HG03520 (cell line): Measurements from ENCODE around the gene LIPT2.
"Not testable (repeated sequence)": the region's sequence is repeated elsewhere in the genome, so short reads cannot be mapped to it uniquely, and the experiment has no call there.

Experiments used
- ATAC-seq: cut with Tn5 transposase; IDR thresholded peaks from one replicate; pipeline ENCODE4 v1.9.1; 2021; ENCODE audit warnings: mild to moderate bottlenecking, moderate library complexity; ENCODE audit not compliant: unreplicated experiment

The LIPT2 gene

GRCh38 chr11:74492974-74493790, at the start of gene LIPT2:
LIPT2 (minus strand) TSS chr11:74493724; CDS start chr11:74493703, 21 bp downstream.
- ATAC-seq = peak; percentile 96

- no peak for ATAC-seq
Observed at GRCh38 chr11:74541466-74541865, 47.9 kb upstream of the LIPT2 start.

GRCh38 chr11:74540270-74540669, 46.7 kb upstream of the LIPT2 start:
- ATAC-seq = no peak

GRCh38 chr11:74538680-74539079, 45.2 kb upstream of the LIPT2 start:
- ATAC-seq = no peak

GRCh38 chr11:74535371-74536160, 42.0 kb upstream of the LIPT2 start:
- no peak for ATAC-seq

- ATAC-seq = not testable (repeated sequence)
Observed at GRCh38 chr11:74534946-74535275, 41.4 kb upstream of the LIPT2 start.

GRCh38 chr11:74534216-74534945, 40.9 kb upstream of the LIPT2 start:
- ATAC-seq = no peak

GRCh38 chr11:74533421-74533820, 39.9 kb upstream of the LIPT2 start:
- ATAC-seq = no peak

GRCh38 chr11:74532501-74533246, 39.1 kb upstream of the LIPT2 start:
- ATAC-seq = no peak

- no peak for ATAC-seq
Observed at GRCh38 chr11:74524978-74525377, 31.5 kb upstream of the LIPT2 start.

- ATAC-seq = no peak
Observed at GRCh38 chr11:74524501-74524900, 31.0 kb upstream of the LIPT2 start.

- ATAC-seq = no peak
Observed at GRCh38 chr11:74522776-74523175, 29.3 kb upstream of the LIPT2 start.

- ATAC-seq = no peak
Observed at GRCh38 chr11:74521666-74522252, 28.2 kb upstream of the LIPT2 start.

- ATAC-seq = no peak
Observed at GRCh38 chr11:74520927-74521665, 27.6 kb upstream of the LIPT2 start.

- no peak for ATAC-seq
Observed at GRCh38 chr11:74520316-74520715, 26.8 kb upstream of the LIPT2 start.

- no peak for ATAC-seq
Observed at GRCh38 chr11:74519710-74520109, 26.2 kb upstream of the LIPT2 start.

GRCh38 chr11:74517592-74517991, 24.1 kb upstream of the LIPT2 start:
- not testable (repeated sequence) for ATAC-seq

GRCh38 chr11:74507582-74507981, 14.1 kb upstream of the LIPT2 start:
- ATAC-seq = no peak

- ATAC-seq = no peak
Observed at GRCh38 chr11:74506823-74507222, 13.3 kb upstream of the LIPT2 start.

GRCh38 chr11:74505911-74506310, 12.4 kb upstream of the LIPT2 start:
- ATAC-seq = no peak
